ENCODE data around the gene TRPV2. TPM values are rescaled to one million over a fixed set of nuclear protein-coding genes. Genes with fewer than 3 reads are reported as not detected.
A peak's percentile ranks its signal among the peaks of the same experiment; 100 is the strongest.

The TRPV2 gene
- total and polyA plus RNA-seq, 10 of the 15 experiments (the other 5 are each of a cell fraction or from before 2014, with no cell fraction given), result 8.9 to 94.4 (median 54.1) TPM

DNA sequence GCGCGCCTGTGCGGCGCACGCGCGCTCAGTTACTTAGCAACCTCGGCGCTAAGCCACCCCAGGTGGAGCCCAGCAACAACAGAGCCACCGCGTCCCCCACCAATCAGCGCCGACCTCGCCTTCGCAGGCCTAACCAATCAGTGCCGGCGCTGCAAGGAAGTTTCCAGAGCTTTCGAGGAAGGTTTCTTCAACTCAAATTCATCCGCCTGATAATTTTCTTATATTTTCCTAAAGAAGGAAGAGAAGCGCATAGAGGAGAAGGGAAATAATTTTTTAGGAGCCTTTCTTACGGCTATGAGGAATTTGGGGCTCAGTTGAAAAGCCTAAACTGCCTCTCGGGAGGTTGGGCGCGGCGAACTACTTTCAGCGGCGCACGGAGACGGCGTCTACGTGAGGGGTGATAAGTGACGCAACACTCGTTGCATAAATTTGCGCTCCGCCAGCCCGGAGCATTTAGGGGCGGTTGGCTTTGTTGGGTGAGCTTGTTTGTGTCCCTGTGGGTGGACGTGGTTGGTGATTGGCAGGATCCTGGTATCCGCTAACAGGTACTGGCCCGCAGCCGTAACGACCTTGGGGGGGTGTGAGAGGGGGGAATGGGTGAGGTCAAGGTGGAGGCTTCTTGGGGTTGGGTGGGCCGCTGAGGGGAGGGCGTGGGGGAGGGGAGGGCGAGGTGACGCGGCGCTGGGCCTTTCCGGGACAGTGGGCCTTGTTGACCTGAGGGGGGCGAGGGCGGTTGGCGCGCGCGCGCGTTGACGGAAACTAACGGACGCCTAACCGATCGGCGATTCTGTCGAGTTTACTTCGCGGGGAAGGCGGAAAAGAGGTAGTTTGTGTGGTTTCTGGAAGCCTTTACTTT is 34.5 kb upstream of the TRPV2 start, which contains the start of gene UBB (continued):
- TF ChIP-seq, protein P1, sequence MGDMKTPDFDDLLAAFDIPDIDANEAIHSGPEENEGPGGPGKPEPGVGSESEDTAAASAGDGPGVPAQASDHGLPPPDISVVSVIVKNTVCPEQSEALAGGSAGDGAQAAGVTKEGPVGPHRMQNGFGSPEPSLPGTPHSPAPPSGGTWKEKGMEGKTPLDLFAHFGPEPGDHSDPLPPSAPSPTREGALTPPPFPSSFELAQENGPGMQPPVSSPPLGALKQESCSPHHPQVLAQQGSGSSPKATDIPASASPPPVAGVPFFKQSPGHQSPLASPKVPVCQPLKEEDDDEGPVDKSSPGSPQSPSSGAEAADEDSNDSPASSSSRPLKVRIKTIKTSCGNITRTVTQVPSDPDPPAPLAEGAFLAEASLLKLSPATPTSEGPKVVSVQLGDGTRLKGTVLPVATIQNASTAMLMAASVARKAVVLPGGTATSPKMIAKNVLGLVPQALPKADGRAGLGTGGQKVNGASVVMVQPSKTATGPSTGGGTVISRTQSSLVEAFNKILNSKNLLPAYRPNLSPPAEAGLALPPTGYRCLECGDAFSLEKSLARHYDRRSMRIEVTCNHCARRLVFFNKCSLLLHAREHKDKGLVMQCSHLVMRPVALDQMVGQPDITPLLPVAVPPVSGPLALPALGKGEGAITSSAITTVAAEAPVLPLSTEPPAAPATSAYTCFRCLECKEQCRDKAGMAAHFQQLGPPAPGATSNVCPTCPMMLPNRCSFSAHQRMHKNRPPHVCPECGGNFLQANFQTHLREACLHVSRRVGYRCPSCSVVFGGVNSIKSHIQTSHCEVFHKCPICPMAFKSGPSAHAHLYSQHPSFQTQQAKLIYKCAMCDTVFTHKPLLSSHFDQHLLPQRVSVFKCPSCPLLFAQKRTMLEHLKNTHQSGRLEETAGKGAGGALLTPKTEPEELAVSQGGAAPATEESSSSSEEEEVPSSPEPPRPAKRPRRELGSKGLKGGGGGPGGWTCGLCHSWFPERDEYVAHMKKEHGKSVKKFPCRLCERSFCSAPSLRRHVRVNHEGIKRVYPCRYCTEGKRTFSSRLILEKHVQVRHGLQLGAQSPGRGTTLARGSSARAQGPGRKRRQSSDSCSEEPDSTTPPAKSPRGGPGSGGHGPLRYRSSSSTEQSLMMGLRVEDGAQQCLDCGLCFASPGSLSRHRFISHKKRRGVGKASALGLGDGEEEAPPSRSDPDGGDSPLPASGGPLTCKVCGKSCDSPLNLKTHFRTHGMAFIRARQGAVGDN (IDR thresholded peaks at IDR 0.05), result peak; percentile 92
- TF ChIP-seq TBL1XR1 (IDR thresholded peaks at IDR 0.05; ENCODE audit: low read depth, low read length), result peak; percentile 92
- no peak; the same call in 1 of the 2 replicates for TF ChIP-seq IRF4 (IDR thresholded peaks at IDR 0.05; ENCODE audit: low read depth, low read length)
- peak; percentile 37; the same call in 1 of the 2 replicates for TF ChIP-seq BACH1 (IDR thresholded peaks at IDR 0.05; ENCODE audit: borderline replicate concordance)
- peak; percentile 46; the same call in 1 of the 2 replicates for TF ChIP-seq IRF3 (IDR thresholded peaks at IDR 0.05)
- peak; percentile 71; the same call in 1 of the 2 replicates for TF ChIP-seq PAX5 (IDR thresholded peaks at IDR 0.05; ENCODE audit: borderline replicate concordance, low read depth, low read length)
- peak; percentile 30 for TF ChIP-seq NKRF (conservative IDR thresholded peaks at IDR 0.05)
- no peak; the same call in 1 of the 2 replicates for TF ChIP-seq NFIC (IDR thresholded peaks at IDR 0.05; ENCODE audit: low read depth, low read length)
- TF ChIP-seq MLLT1 (IDR thresholded peaks at IDR 0.05), result peak; percentile 95
- TF ChIP-seq EZH2 (IDR thresholded peaks at IDR 0.05; ENCODE audit: borderline replicate concordance, control insufficient read depth, low read depth, low read length), result no peak
- peak; percentile 91 for TF ChIP-seq SKIL (IDR thresholded peaks at IDR 0.05; ENCODE audit: low read depth, poor library complexity, severe bottlenecking)
- peak; percentile 86; the same call in 1 of the 2 replicates for TF ChIP-seq ZBED1 (IDR thresholded peaks at IDR 0.05; ENCODE audit: borderline replicate concordance)
- peak; percentile 73; the same call in 1 of the 2 replicates for TF ChIP-seq RB1 (IDR thresholded peaks at IDR 0.05; ENCODE audit: borderline replicate concordance)
- TF ChIP-seq EGR1 (IDR thresholded peaks at IDR 0.05; ENCODE audit: borderline replicate concordance in 1 of 2, low read depth in 2 of 2, low read length in 2 of 2), result peak; percentile 63 to 100; a peak in 2 of 3 replicates
- TF ChIP-seq NR2C2 (IDR thresholded peaks at IDR 0.05; ENCODE audit: borderline replicate concordance, control insufficient read depth, insufficient read length, low read depth), result no peak
- TF ChIP-seq TCF7 (IDR thresholded peaks at IDR 0.05; ENCODE audit: borderline replicate concordance), result peak; percentile 16; the same call in 1 of the 2 replicates
- TF ChIP-seq RUNX3 (IDR thresholded peaks at IDR 0.05; ENCODE audit: low read length), result peak; percentile 73

All from GM12878 (cell line).